HEK293 (cell line): ENCODE results near the gene BBS10.

Experiments
- CTCF ChIA-PET: fragments of 350-600 bp; formaldehyde crosslinking; extraction: SDS; loops from one replicate; lab custom pipeline; 2021; ENCODE audit warnings: antibody characterized with exemption; lab: Yijun Ruan, JAX
- POLR2A ChIA-PET: fragments of 300-600 bp; formaldehyde crosslinking; extraction: SDS; loops from one replicate; lab custom pipeline; 2020; ENCODE audit warnings: antibody characterized with exemption, inconsistent platforms; lab: Yijun Ruan, JAX
- H3K27ac ChIP-seq: fragments of 200-500 bp; sonication (Bioruptor generic); 2 replicates; pipeline ENCODE4 v1.5.1; 2014; ENCODE audit warnings: low read depth, low read length, control low read depth, inconsistent platforms; ENCODE audit errors: extremely low read depth
- H3K36me3 ChIP-seq, 2 experiments: fragments of 200-500 bp in 1 of 2; sonication (Bioruptor generic) in 1 of 2; 1 replicate in 1 of 2; 2 replicates in 1 of 2; pipeline ENCODE4 v1.5.1; 2014 to 2017; ENCODE audit warnings: inconsistent platforms in 2 of 2, low read length in 2 of 2; ENCODE audit not compliant: control insufficient read depth in 2 of 2, insufficient read depth in 1 of 2
- H3K4me1 ChIP-seq: fragments of 200-500 bp; sonication (Bioruptor generic); 2 replicates; pipeline ENCODE4 v1.5.1; 2014; ENCODE audit warnings: mild to moderate bottlenecking, low read length, inconsistent platforms; ENCODE audit not compliant: control insufficient read depth, insufficient read depth
- H3K4me3 ChIP-seq: 2 replicates; pipeline ENCODE4 v1.5.1; 2011; ENCODE audit warnings: low read depth, mild to moderate bottlenecking, control low read depth, low read length, moderate library complexity
- H3K9me3 ChIP-seq: fragments of 200-500 bp; sonication (Bioruptor generic); 2 replicates; pipeline ENCODE4 v1.5.1; 2014; ENCODE audit warnings: low read depth, low read length, inconsistent platforms; ENCODE audit not compliant: control insufficient read depth, insufficient read depth
- BCL11A ChIP-seq: fragments of 450-650 bp; formaldehyde crosslinking; IDR thresholded peaks from 2 replicates; pipeline ENCODE4 v1.5.1; 2016; ENCODE audit warnings: low read depth, missing biosample characterization, missing genetic modification characterization
- CTCF ChIP-seq: fragments of 450-650 bp; formaldehyde crosslinking; IDR thresholded peaks from 2 replicates; pipeline ENCODE4 v1.5.1; 2016; ENCODE audit warnings: missing biosample characterization, missing genetic modification characterization
- GLIS1 ChIP-seq: fragments of 450-650 bp; formaldehyde crosslinking; IDR thresholded peaks from 2 replicates; pipeline ENCODE4 v1.5.1; 2016; ENCODE audit warnings: missing biosample characterization, missing genetic modification characterization
- OVOL3 ChIP-seq: fragments of 450-650 bp; formaldehyde crosslinking; IDR thresholded peaks from 2 replicates; pipeline ENCODE4 v1.5.1; 2016; ENCODE audit warnings: missing biosample characterization, missing genetic modification characterization
- PRDM4 ChIP-seq: fragments of 450-650 bp; formaldehyde crosslinking; IDR thresholded peaks from 2 replicates; pipeline ENCODE4 v1.5.1; 2017; ENCODE audit warnings: missing biosample characterization, missing genetic modification characterization
- TRIM28 ChIP-seq: IDR thresholded peaks from 2 replicates; pipeline ENCODE4 v1.6.1; 2011; ENCODE audit warnings: low read length, control low read depth, borderline replicate concordance
- ZBTB10 ChIP-seq: fragments of 450-650 bp; formaldehyde crosslinking; IDR thresholded peaks from 2 replicates; pipeline ENCODE4 v1.5.1; 2016; ENCODE audit warnings: missing biosample characterization, missing genetic modification characterization
- ZBTB8A ChIP-seq: fragments of 450-650 bp; formaldehyde crosslinking; IDR thresholded peaks from 2 replicates; pipeline ENCODE4 v1.5.1; 2016; ENCODE audit warnings: missing biosample characterization, missing genetic modification characterization
- ZFP37 ChIP-seq: fragments of 450-650 bp; formaldehyde crosslinking; IDR thresholded peaks from 2 replicates; pipeline ENCODE4 v1.5.1; 2016; ENCODE audit warnings: missing biosample characterization, missing genetic modification characterization
- ZFP41 ChIP-seq: fragments of 450-650 bp; formaldehyde crosslinking; IDR thresholded peaks from 2 replicates; pipeline ENCODE4 v1.5.1; 2016; ENCODE audit warnings: missing biosample characterization, missing genetic modification characterization, borderline replicate concordance
- ZNF133 ChIP-seq: fragments of 450-650 bp; formaldehyde crosslinking; IDR thresholded peaks from 2 replicates; pipeline ENCODE4 v1.5.1; 2016; ENCODE audit warnings: missing biosample characterization, missing genetic modification characterization
- ZNF2 ChIP-seq: fragments of 450-650 bp; formaldehyde crosslinking; IDR thresholded peaks from 2 replicates; pipeline ENCODE4 v1.5.1; 2016; ENCODE audit warnings: missing biosample characterization, missing genetic modification characterization
- ZNF394 ChIP-seq: fragments of 450-650 bp; formaldehyde crosslinking; IDR thresholded peaks from 2 replicates; pipeline ENCODE4 v1.5.1; 2016; ENCODE audit warnings: missing biosample characterization, missing genetic modification characterization, mild to moderate bottlenecking, moderate library complexity, borderline replicate concordance
- ZNF560 ChIP-seq: fragments of 450-650 bp; formaldehyde crosslinking; IDR thresholded peaks from 2 replicates; pipeline ENCODE4 v1.5.1; 2017; ENCODE audit warnings: missing biosample characterization, missing genetic modification characterization, borderline replicate concordance
- ZNF624 ChIP-seq: fragments of 450-650 bp; formaldehyde crosslinking; IDR thresholded peaks from 2 replicates; pipeline ENCODE4 v1.5.1; 2017; ENCODE audit warnings: missing biosample characterization, missing genetic modification characterization
- ZNF660 ChIP-seq: fragments of 450-650 bp; IDR thresholded peaks from 2 replicates; pipeline ENCODE4 v1.5.1; 2018; ENCODE audit warnings: missing biosample characterization, mild to moderate bottlenecking, missing genetic modification characterization
- ZNF670 ChIP-seq: fragments of 450-650 bp; formaldehyde crosslinking; IDR thresholded peaks from 2 replicates; pipeline ENCODE4 v1.5.1; 2016; ENCODE audit warnings: missing biosample characterization, missing genetic modification characterization, low read depth
- ZNF707 ChIP-seq: fragments of 450-650 bp; formaldehyde crosslinking; IDR thresholded peaks from 2 replicates; pipeline ENCODE4 v1.5.1; 2016; ENCODE audit warnings: missing biosample characterization, missing genetic modification characterization
- ZNF792 ChIP-seq: fragments of 450-650 bp; formaldehyde crosslinking; IDR thresholded peaks from 2 replicates; pipeline ENCODE4 v1.5.1; 2016; ENCODE audit warnings: missing biosample characterization, missing genetic modification characterization

BBS10 gene

GRCh38 chr12:76313299-76313698 is 34.9 kb downstream of the BBS10 start:
- Histone ChIP-seq H3K4me3 (no peak overlapping the region), H3K4me1 (no peaks in the 10 kb centered on the region), H3K27ac (no peak overlapping the region), H3K9me3 (no peaks in the 10 kb centered on the region), H3K36me3 (no peaks in the 10 kb centered on the region)
- ChIA-PET POLR2A (no interaction called here), CTCF (no interaction called here)
- no peak for TF ChIP-seq OVOL3 (tag by site-specific recombination)
- TF ChIP-seq PRDM4 (tag by site-specific recombination) = no peak
- TF ChIP-seq CTCF (tag by site-specific recombination) = no peak
- TF ChIP-seq ZNF133 (tag by site-specific recombination) = no peak
- TF ChIP-seq TRIM28 = no peak

- Histone ChIP-seq H3K4me3 (no peak overlapping the region), H3K36me3 (no peaks in the 10 kb centered on the region), H3K4me1 (no peaks in the 10 kb centered on the region)
- CTCF ChIA-PET = no interaction called here
- no peak for TF ChIP-seq ZNF2 (tag by site-specific recombination)
- TF ChIP-seq ZFP37 (tag by site-specific recombination) = no peak
- no peak for TF ChIP-seq ZBTB10 (tag by site-specific recombination)
- TF ChIP-seq GLIS1 (tag by site-specific recombination) = no peak
- TF ChIP-seq ZBTB8A (tag by site-specific recombination) = no peak
- TF ChIP-seq ZNF394 = no peak
- no peak for TF ChIP-seq BCL11A (tag by site-specific recombination)
- no peak for TF ChIP-seq ZNF670 (tag by site-specific recombination)
- no peak for TF ChIP-seq ZNF560 (tag by site-specific recombination)
- TF ChIP-seq ZNF624 (tag by site-specific recombination) = no peak
- TF ChIP-seq ZNF707 (tag by site-specific recombination) = no peak
- TF ChIP-seq ZNF660 (tag by site-specific recombination) = no peak
- no peak for TF ChIP-seq ZNF792
- no peak for TF ChIP-seq ZFP41 (tag by site-specific recombination)
- TF ChIP-seq, all 188 proteins: peak for 0
- H3K27ac ChIP-seq = no peak overlapping the region
- POLR2A ChIA-PET = no interaction called here
- no peaks in the 10 kb centered on the region for H3K9me3 ChIP-seq
Observed at GRCh38 chr12:76312315-76312714, 35.9 kb downstream of the BBS10 start.
